CD4-positive, CD25-positive, alpha-beta regulatory T cell (primary cell): ENCODE data around the gene NELFE. TPM values are rescaled to one million over a fixed set of nuclear protein-coding genes. Genes with fewer than 3 reads are reported as not detected.
A peak's percentile ranks its signal among the peaks of the same experiment; 100 is the strongest.
"Not testable (repeated sequence)": the region's sequence is repeated elsewhere in the genome, so short reads cannot be mapped to it uniquely, and the experiment has no call there.

Source experiments
- ATAC-seq, 2 donors: fragments of 150-1000 bp; cut with Tn5 transposase; one replicate each; pipeline ENCODE4 v1.10.0; 2021; ENCODE audit warnings: low read depth in 2 of 2, moderate number of reproducible peaks in 2 of 2, moderate library complexity in 1 of 2
- DNase-seq, 3 donors: peaks; one replicate each; pipeline versions ENCODE4 v3.0.0 to v3.0.0-alpha.2; 2012 to 2022; ENCODE audit warnings: mixed read lengths in 1 of 3
- H3K27ac ChIP-seq: one replicate; pipeline ENCODE4 v1.7.0; 2013; ENCODE audit warnings: mild to moderate bottlenecking, low read length; ENCODE audit not compliant: insufficient read depth, poor library complexity, severe bottlenecking
- H3K27me3 ChIP-seq: one replicate; pipeline ENCODE4 v1.7.0; 2013; ENCODE audit warnings: low read length; ENCODE audit not compliant: control insufficient read depth, insufficient read depth
- H3K36me3 ChIP-seq: one replicate; pipeline ENCODE4 v1.7.0; 2013; ENCODE audit warnings: mild to moderate bottlenecking, low read length, moderate library complexity; ENCODE audit not compliant: control insufficient read depth, insufficient read depth
- H3K4me1 ChIP-seq: 2 replicates; pipeline ENCODE4 v1.7.0; 2013; ENCODE audit warnings: mild to moderate bottlenecking, low read length; ENCODE audit not compliant: insufficient read depth, control insufficient read depth, poor library complexity, severe bottlenecking
- H3K4me3 ChIP-seq: one replicate; pipeline ENCODE4 v1.7.0; 2013; ENCODE audit warnings: low read depth, mild to moderate bottlenecking, low read length, moderate library complexity
- H3K9me3 ChIP-seq, 2 experiments: 1 replicate in 1 of 2; 2 replicates in 1 of 2; pipeline ENCODE4 v1.7.0; 2013; ENCODE audit warnings: low read length in 2 of 2, mild to moderate bottlenecking in 1 of 2, moderate library complexity in 1 of 2; ENCODE audit not compliant: control insufficient read depth in 2 of 2
- H3K27ac Mint-ChIP-seq, 3 donors: one replicate each; pipeline ENCODE4 v1.8.0; 2020 to 2022; ENCODE audit warnings: mild to moderate bottlenecking in 3 of 3, mixed read lengths in 3 of 3, moderate library complexity in 2 of 3
- H3K27me3 Mint-ChIP-seq: one replicate; pipeline ENCODE4 v1.8.0; 2022; ENCODE audit warnings: mild to moderate bottlenecking, mixed read lengths
- H3K36me3 Mint-ChIP-seq: one replicate; pipeline ENCODE4 v1.8.0; 2020; ENCODE audit warnings: mixed read lengths
- H3K4me1 Mint-ChIP-seq, 4 donors: one replicate each; pipeline ENCODE4 v1.8.0; 2020 to 2022; ENCODE audit warnings: mixed read lengths in 4 of 4, mild to moderate bottlenecking in 1 of 4
- H3K4me3 Mint-ChIP-seq, 4 donors: one replicate each; pipeline ENCODE4 v1.8.0; 2020 to 2022; ENCODE audit warnings: mild to moderate bottlenecking in 4 of 4, mixed read lengths in 4 of 4, moderate library complexity in 3 of 4
- H3K9me3 Mint-ChIP-seq, 7 donors: one replicate each; pipeline ENCODE4 v1.8.0; 2020 to 2022; ENCODE audit warnings: mixed read lengths in 7 of 7, mild to moderate bottlenecking in 3 of 7, moderate library complexity in 2 of 7
- polyA plus RNA-seq, 4 donors: library from polyadenylated mRNA; unstranded; fragments of 300-500 nt; fragmentation: Illumina TruSeq; gene quantifications; one replicate each; pipeline ENCODE4 v1.2.3, GENCODE V29; 2021
- total RNA-seq: library from RNA; stranded (reverse); gene quantifications from one replicate; pipeline ENCODE4 v1.2.3, GENCODE V29; 2022

The NELFE gene, protein sequence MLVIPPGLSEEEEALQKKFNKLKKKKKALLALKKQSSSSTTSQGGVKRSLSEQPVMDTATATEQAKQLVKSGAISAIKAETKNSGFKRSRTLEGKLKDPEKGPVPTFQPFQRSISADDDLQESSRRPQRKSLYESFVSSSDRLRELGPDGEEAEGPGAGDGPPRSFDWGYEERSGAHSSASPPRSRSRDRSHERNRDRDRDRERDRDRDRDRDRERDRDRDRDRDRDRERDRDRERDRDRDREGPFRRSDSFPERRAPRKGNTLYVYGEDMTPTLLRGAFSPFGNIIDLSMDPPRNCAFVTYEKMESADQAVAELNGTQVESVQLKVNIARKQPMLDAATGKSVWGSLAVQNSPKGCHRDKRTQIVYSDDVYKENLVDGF
- total RNA-seq: 51.4 TPM
- 10 to 100 TPM; 52.9 to 62.3 (median 60.5) TPM for polyA plus RNA-seq

DNA sequence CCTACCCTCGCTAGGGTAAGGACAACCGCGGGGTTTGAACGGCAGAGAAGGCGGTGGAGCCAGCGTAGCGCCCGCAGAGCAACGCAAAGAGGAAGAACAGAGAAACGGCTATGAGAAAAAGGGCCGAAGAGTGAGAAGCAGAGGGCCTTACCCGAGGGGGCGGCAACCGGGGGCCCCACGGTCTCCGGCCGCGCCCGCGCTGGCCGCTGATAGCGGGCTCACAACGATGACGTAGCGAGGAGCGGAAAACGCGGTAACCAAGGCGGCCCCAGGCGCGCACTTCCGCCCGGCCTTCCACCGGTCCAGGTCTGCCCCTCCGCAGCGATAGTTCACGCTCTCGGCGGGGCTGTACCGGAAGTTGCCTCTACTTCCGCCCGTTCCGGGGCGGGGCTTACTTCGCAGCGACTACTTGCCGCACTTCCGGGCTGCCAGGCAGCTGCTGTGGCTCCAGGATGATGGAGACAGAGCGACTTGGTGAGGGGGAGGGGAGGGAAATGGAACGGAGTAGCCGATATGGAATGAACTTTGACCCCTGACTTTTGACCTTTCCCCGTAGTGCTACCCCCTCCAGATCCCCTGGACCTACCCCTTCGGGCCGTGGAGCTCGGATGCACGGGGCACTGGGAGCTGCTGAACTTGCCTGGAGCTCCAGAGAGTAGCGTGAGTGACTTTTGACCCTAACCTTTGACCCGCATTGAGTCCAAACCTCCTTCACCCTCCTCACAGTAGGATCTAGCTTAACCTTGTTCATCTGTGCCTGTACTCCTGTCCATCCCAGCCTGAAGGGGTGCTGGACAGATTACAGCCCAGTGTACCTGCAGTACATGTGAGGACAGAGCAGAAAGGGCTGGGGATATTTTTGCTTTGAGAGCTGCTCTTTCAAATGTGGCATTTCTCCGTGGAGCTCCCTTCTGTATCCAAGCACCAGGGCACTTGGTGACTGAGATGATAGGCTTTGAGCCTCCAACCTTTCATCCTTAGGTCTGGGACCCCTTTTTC lies at the start of gene NELFE, which contains the start of gene SKIC2:
Gene NELFE, minus strand, starts transcription at position 231 of the 999 bp plus-strand sequence. CDS start 525 bp downstream, outside the sequence.
Gene SKIC2, plus strand, starts transcription at position 435 of the 999 bp plus-strand sequence. Its CDS starts 18 bp downstream, at position 453.
- peak within 1 kb of the TSS; percentile 96 for H3K4me3 ChIP-seq
- H3K36me3 Mint-ChIP-seq: peaks cover 46% of the 10 kb centered on the region
- peak within 1 kb of the TSS; percentile 94 to 99 (median 99) for H3K27ac Mint-ChIP-seq

GRCh38 chr6:32008037-32008436 lies 49.3 kb upstream of the NELFE start:
- not testable (repeated sequence) for H3K4me1 ChIP-seq, H3K4me1 Mint-ChIP-seq, H3K27ac ChIP-seq, DNase-seq, H3K4me3 Mint-ChIP-seq, H3K36me3 Mint-ChIP-seq, H3K36me3 ChIP-seq, H3K4me3 ChIP-seq, H3K9me3 Mint-ChIP-seq, H3K27ac Mint-ChIP-seq, H3K9me3 ChIP-seq, ATAC-seq, H3K27me3 Mint-ChIP-seq, H3K27me3 ChIP-seq

More for the DNA sequence above, at the start of gene NELFE, which contains the start of gene SKIC2:
- H3K27ac ChIP-seq: peak within 1 kb of the TSS; percentile 96
- H3K4me3 Mint-ChIP-seq: peak within 1 kb of the TSS; percentile 90 to 97 (median 94)
- H3K4me1 ChIP-seq: peaks cover 28% of the 10 kb centered on the region
- ATAC-seq (peak; percentile 99), DNase-seq (peak; percentile 97 to 99 (median 99))
- no peaks in the 10 kb centered on the region for H3K27me3 ChIP-seq
- H3K9me3 ChIP-seq: no peaks in the 10 kb centered on the region
- H3K36me3 ChIP-seq: peaks cover 63% of the 10 kb centered on the region
- no peaks in the 10 kb centered on the region for H3K27me3 Mint-ChIP-seq
- peaks cover 0 to 51% (median 20%) of the 10 kb centered on the region in 4 donors for H3K4me1 Mint-ChIP-seq
- no peaks in the 10 kb centered on the region for H3K9me3 Mint-ChIP-seq

DNA sequence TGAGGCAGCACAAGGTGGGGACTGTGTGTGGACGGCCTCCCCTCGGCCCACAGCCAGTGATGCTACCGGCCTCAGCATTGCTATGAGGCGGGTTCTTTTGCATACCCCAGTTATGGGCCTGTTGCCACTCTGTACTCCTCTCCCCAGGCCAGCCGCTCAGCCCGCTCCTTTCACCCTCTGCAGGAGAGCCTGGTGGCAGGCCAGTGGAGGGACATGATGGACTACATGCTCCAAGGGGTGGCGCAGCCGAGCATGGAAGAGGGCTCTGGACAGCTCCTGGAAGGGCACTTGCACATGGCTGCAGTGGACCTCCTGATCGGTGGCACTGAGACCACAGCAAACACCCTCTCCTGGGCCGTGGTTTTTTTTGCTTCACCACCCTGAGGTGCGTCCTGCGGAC lies 48.3 kb upstream of the NELFE start:
- not testable (repeated sequence) for H3K27me3 Mint-ChIP-seq, H3K36me3 Mint-ChIP-seq

DNA sequence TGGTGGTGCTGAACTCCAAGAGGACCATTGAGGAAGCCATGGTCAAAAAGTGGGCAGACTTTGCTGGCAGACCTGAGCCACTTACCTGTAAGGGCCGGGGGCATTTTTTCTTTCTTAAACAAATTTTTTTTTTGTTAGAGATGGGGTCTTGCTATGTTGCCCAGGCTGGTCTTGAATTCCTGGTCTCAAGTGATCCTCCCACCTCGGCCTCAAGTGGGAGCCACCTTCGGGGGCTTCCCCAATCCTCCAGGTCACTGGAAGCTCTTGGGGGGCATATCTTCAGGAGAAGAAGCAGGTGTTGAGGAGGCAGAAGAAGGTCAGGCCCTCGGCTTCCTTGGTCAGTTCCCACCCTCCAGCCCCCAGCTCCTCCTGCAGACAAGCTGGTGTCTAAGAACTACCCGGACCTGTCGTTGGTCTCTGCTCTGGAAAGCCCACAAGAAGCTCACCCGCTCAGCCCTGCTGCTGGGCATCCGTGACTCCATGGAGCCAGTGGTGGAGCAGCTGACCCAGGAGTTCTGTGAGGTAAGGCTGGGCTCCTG lies 47.3 kb upstream of the NELFE start:
- H3K9me3 Mint-ChIP-seq, H3K27ac ChIP-seq, H3K4me3 Mint-ChIP-seq, H3K27me3 ChIP-seq, H3K4me3 ChIP-seq, H3K4me1 ChIP-seq, ATAC-seq, H3K36me3 Mint-ChIP-seq, DNase-seq, H3K4me1 Mint-ChIP-seq, H3K36me3 ChIP-seq, H3K9me3 ChIP-seq, H3K27me3 Mint-ChIP-seq, H3K27ac Mint-ChIP-seq: not testable (repeated sequence)

More for the DNA sequence above, 48.3 kb upstream of the NELFE start:
- not testable (repeated sequence) for H3K27ac ChIP-seq, H3K4me3 ChIP-seq, H3K4me1 ChIP-seq, H3K4me3 Mint-ChIP-seq, H3K27me3 ChIP-seq, ATAC-seq, H3K27ac Mint-ChIP-seq, H3K4me1 Mint-ChIP-seq, DNase-seq, H3K9me3 ChIP-seq, H3K9me3 Mint-ChIP-seq, H3K36me3 ChIP-seq

DNA sequence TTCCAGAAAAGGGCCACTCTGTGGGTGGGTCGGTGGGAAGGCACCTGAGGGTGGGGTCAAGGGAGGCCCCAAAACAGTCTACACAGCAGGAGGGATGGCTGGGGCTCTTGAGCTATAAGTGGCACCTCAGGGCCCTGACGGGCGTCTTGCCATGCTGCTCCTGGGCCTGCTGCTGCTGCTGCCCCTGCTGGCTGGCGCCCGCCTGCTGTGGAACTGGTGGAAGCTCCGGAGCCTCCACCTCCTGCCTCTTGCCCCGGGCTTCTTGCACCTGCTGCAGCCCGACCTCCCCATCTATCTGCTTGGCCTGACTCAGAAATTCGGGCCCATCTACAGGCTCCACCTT lies 46.7 kb upstream of the NELFE start:
- DNase-seq: peak in 1 of 3 donors; percentile 1
- not testable (repeated sequence) for H3K36me3 Mint-ChIP-seq

DNA sequence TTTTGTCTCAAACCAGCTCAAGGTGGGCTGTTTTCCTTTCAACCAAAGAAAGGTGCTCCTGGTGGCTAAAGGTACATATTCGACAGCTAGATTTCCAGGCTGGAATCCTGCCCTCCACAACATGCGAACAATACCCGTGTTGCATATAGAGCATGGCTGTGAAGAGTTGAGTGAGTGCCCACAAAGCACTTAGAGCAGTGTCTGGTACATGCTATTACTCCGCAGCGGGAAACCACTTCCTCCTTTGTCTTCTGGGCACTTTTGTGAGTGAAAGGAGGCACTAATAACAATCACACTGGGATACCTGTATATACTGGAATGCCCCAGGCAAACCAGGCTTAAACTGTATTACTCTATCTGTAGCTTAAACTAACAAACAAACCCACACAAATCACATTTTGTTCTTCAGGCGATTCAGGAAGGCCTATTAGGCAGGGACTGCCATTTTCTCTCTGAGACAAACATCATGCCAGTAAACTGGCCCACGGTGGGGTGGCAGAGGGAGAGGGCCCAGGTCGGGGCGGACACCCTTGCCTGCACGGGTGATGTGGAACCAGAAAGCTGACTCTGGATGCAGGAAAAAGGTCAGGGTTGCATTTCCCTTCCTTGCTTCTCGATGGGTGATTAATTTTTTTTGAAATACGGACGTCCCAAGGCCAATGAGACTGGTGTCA lies 46.2 kb upstream of the NELFE start:
- not testable (repeated sequence) for H3K36me3 Mint-ChIP-seq, H3K4me3 ChIP-seq, H3K9me3 ChIP-seq, H3K27me3 Mint-ChIP-seq, H3K27ac ChIP-seq, H3K36me3 ChIP-seq, H3K4me1 ChIP-seq, H3K9me3 Mint-ChIP-seq, H3K27me3 ChIP-seq, H3K4me1 Mint-ChIP-seq
- Mint-ChIP-seq H3K4me3 (peak overlapping the region in 1 of 4 donors; percentile 19), H3K27ac (peak overlapping the region in 2 of 3 donors; percentile 71 to 86)
- DNase-seq: peak in 1 of 3 donors; percentile 2
- peak; percentile 86 to 87 for ATAC-seq

More for the DNA sequence above, 46.7 kb upstream of the NELFE start:
- not testable (repeated sequence) for H3K4me1 Mint-ChIP-seq, H3K27ac ChIP-seq, ATAC-seq, H3K4me3 ChIP-seq, H3K36me3 ChIP-seq, H3K4me1 ChIP-seq, H3K27me3 Mint-ChIP-seq, H3K9me3 Mint-ChIP-seq, H3K27me3 ChIP-seq, H3K9me3 ChIP-seq, H3K4me3 Mint-ChIP-seq
- H3K27ac Mint-ChIP-seq: peak overlapping the region in 1 of 3 donors; percentile 71

- H3K27ac Mint-ChIP-seq: peak overlapping the region in 1 of 3 donors; percentile 71
- H3K27me3 ChIP-seq, H3K9me3 Mint-ChIP-seq, H3K4me1 Mint-ChIP-seq, H3K36me3 Mint-ChIP-seq, H3K9me3 ChIP-seq, H3K36me3 ChIP-seq, H3K27ac ChIP-seq, H3K4me3 ChIP-seq, DNase-seq, ATAC-seq, H3K4me1 ChIP-seq, H3K27me3 Mint-ChIP-seq, H3K4me3 Mint-ChIP-seq: not testable (repeated sequence)
These were observed 45.6 kb upstream of the NELFE start for GRCh38 chr6:32004393-32004792.
